Coronary artery (tissue), 2 donors: Measurements from ENCODE around the gene C2CD4C.

Experiments
- DNase-seq: peaks from one replicate; pipeline ENCODE4 v3.0.0-alpha.2; 2017; ENCODE audit warnings: low spot score
- H3K27ac ChIP-seq, 2 donors: fragments of 200-600 bp; sonication (generic); one replicate each; pipeline ENCODE4 v1.5.1; 2016 to 2019
- H3K4me3 ChIP-seq: fragments of 200-600 bp; sonication (generic); 2 replicates; pipeline ENCODE4 v1.5.1; 2016; ENCODE audit warnings: mild to moderate bottlenecking, moderate library complexity
- TF ChIP-seq, protein P1 (sequence below): fragments of 200-600 bp; sonication (generic); IDR thresholded peaks from one replicate; pipeline ENCODE4 v1.5.1; 2019; ENCODE audit warnings: antibody characterized with exemption

The C2CD4C gene, protein sequence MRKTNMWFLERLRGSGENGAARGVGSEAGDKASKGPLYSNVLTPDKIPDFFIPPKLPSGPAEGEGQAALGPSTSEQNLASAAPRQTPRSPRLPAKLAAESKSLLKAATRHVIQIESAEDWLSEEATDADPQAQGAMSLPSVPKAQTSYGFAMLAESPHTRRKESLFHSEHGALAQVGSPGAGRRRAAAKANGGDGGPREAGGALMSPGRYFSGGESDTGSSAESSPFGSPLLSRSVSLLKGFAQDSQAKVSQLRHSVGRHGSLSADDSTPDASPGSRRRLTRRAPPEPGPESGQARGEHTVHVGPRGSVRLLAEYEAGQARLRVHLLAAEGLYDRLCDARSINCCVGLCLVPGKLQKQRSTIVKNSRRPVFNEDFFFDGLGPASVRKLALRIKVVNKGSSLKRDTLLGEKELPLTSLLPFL

DNA sequence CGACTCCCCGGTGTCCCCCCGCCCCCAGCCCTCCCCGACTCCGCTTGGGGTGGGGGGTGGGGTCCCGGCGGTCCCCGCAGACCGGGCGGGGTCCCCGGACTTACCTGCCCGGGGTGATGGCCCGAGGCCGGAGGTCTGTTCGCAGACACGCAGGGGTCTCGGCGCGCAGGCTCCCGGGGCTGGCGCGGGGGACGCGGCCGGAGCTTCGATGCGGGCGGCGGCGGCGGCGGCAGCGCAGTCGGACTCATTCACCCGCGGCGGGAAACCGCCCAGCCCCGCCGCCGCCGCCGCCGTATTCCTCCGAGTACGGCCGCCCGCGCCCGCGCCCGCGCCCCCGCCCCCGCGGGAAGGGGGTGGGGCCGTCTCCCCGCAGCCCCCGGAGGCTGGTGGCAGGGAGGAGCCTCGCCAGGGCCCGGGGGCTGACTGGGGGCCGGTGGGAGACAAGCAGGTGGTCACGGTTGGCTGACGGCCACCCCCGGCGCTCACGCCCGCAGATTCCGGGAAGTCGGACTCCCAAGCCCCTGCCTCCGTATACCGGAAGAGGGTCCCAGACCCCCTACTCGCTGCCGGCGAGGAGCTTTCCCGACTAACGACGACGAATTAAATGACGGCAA is at the start of gene C2CD4C:
C2CD4C (minus strand) TSS at position 246 of the 614 bp plus-strand sequence. CDS start 786 bp downstream, outside the sequence.
- peak within 1 kb of the TSS; percentile 77 for H3K4me3 ChIP-seq
- no peak within 1 kb of the TSS for H3K27ac ChIP-seq
- DNase-seq = no peak
- TF ChIP-seq, protein P1, sequence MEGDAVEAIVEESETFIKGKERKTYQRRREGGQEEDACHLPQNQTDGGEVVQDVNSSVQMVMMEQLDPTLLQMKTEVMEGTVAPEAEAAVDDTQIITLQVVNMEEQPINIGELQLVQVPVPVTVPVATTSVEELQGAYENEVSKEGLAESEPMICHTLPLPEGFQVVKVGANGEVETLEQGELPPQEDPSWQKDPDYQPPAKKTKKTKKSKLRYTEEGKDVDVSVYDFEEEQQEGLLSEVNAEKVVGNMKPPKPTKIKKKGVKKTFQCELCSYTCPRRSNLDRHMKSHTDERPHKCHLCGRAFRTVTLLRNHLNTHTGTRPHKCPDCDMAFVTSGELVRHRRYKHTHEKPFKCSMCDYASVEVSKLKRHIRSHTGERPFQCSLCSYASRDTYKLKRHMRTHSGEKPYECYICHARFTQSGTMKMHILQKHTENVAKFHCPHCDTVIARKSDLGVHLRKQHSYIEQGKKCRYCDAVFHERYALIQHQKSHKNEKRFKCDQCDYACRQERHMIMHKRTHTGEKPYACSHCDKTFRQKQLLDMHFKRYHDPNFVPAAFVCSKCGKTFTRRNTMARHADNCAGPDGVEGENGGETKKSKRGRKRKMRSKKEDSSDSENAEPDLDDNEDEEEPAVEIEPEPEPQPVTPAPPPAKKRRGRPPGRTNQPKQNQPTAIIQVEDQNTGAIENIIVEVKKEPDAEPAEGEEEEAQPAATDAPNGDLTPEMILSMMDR = no peak

DNA sequence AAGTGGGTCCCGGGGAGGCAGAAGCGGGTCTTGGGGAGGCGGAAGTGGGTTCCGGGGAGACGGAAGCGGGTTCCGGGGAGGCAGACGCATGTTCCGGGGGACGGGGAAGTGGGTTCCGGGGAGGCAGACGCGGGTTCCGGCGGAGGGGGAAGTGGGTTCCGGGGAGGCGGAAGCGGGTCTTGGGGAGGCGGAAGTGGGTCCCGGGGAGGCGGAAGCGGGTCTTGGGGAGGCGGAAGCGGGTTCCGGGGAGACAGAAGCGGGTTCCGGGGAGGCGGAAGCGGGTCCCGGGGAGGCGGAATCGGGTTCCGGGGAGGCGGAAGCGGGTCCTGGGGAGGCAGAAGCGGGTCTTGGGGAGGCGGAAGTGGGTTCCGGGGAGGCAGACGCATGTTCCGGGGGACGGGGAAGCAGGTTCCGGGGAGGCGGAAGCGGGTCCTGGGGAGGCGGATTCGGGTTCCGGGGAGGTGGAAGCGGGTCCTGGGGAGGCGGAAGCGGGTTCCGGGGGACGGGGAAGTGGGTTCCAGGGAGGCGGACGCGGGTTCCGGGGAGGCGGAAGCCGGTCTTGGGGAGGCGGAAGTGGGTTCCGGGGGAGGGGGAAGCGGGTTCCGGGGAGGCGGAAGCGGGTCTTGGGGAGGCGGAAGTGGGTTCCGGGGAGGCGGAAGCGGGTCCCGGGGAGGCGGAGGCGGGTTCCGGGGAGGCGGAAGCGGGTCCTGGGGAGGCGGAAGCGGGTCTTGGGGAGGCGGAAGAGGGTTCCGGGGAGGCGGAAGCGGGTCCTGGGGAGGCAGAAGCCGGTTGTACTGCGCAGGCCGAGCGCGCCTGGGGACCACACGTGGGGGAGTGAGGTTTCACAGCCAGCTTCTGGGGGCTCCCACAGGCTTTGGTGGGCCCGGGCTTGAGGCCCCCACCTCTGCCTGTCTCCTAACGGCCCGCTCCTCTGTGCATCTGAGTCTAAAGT is 49.4 kb upstream of the C2CD4C start:
- no peak overlapping the region for H3K4me3 ChIP-seq
- H3K27ac ChIP-seq = no peak overlapping the region
- DNase-seq = no peak
- TF ChIP-seq, protein P1 = no peak

DNA sequence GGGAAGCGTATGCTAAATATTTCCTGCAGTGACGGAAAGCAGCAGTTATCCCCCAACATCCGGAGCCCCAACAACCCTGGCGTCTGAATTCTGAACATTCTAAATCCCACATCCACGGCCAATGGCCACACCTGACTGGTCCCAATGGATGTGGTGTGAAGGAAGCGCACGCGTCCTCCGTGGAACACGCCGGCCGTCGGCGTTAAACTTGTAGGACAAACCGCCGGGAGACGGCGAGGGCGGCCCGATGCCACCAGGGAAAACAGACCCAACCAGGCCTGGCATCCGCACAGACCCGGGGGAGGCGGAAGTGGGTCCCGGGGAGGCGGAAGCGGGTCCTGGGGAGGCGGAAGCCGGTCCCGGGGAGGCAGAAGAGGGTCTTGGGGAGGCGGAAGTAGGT is 48.7 kb upstream of the C2CD4C start:
- no peak overlapping the region for H3K27ac ChIP-seq
- H3K4me3 ChIP-seq = no peak overlapping the region
- DNase-seq = no peak
- TF ChIP-seq, protein P1 = no peak

DNA sequence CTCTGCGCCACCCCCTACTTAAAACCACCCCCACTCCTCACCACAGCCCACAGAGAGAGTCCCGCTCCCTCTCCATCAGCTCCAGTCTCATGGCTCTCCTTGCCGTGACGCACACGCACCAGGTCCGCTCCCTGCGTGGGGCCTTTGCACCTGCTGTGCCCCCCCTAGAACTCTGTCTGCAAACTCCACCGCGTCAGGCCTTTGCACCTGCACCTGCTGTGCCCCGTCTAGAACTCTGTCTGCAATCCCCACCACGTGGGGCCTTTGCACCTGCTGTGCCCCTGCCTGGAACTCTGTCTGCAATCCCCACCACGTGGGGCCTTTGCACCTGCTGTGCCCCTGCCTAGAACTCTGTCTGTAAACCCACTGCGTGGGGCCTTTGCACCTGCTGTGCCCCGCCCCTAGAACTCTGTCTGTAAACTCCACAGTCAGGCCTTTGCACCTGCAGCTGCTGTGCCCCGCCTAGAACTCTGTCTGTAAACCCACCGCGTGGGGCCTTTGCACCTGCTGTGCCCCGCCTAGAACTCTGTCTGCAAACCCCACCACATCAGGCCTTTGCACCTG is 47.7 kb upstream of the C2CD4C start:
- DNase-seq = no peak
- Histone ChIP-seq H3K27ac (no peak overlapping the region), H3K4me3 (no peak overlapping the region)
- TF ChIP-seq, protein P1 = no peak

DNA sequence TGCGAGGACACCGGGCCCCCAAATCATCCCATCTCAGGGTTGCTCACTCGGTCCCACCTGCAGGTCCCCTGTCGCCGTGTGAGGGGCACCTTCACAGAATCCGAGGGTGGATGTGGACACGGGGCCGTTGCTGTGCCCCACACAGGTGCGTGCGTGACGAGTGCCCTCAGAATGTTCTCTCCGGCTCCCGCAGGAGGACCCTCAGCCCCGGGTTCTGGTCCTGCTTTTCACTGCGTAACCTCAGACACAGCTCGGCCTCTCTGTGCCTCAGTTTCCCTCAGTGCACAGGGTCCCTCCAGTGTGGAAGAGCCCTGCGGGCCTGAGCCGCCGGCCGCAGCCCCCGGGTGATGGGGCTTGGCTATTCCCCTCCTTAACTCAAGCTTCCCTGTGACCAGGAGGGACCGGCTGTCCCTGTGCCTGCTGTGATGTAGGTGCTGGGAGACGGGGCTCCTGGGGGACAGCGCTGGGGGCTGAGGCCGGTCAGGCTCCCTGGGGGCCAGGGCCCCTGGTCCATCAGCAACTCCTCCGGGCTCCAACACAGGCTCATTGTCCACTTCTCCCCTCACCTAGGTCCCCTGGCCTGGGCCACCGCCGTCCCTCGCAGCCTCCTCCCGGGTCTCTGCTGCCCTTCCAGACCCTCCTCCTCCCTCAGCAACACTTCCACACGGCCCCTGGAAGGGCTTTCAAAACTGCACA is 47.1 kb upstream of the C2CD4C start:
- Histone ChIP-seq H3K4me3 (no peak overlapping the region), H3K27ac (no peak overlapping the region)
- TF ChIP-seq, protein P1 = no peak
- no peak for DNase-seq

DNA sequence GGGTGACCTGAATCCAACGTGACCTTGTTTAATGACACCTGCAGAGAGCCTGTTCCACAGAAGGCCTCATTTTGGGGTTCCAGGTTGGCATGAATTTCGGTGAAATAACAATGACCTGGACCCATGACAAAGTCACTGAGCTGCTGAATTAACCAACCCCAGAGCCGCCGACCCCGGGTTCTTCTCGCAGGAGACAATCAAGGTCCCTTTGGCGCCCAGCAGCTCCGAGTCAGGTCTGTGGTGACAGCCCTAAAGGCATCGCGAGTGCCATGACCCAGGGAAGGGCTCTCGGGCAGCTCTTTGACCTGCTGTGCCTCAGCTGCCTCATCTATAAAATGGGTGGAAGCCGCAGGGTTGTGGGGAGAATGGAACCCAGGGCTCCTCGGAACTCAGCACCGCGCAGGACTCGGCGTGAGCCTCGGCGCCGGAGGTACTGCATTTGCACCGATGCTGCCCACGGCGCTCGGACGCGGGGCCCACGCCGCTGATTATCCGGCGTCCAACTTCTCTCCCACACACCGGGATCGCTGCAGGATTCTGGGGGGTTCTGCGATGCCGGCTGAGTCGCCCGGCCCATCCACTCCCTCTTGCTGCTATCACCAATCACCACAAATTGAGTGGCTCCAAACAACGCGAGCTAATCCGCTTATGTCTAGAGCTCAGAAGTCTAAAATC is 46.2 kb upstream of the C2CD4C start:
- no peak for DNase-seq
- Histone ChIP-seq H3K27ac (no peak overlapping the region), H3K4me3 (no peak overlapping the region)
- TF ChIP-seq, protein P1 = no peak
